GM12875 (cell line): Measurements from ENCODE around the gene DGKH.

Source experiments
- H3K4me3 ChIP-seq: one replicate; pipeline ENCODE4 v1.5.1; 2011; ENCODE audit warnings: low read depth, low read length, control low read depth
- TF ChIP-seq, protein P1 (sequence below): IDR thresholded peaks from 2 replicates; pipeline ENCODE4 v1.5.1; 2011; ENCODE audit warnings: low read depth, mild to moderate bottlenecking, control low read depth, inconsistent platforms, low read length, moderate library complexity, borderline replicate concordance; ENCODE audit not compliant: insufficient read depth

The DGKH gene

DNA sequence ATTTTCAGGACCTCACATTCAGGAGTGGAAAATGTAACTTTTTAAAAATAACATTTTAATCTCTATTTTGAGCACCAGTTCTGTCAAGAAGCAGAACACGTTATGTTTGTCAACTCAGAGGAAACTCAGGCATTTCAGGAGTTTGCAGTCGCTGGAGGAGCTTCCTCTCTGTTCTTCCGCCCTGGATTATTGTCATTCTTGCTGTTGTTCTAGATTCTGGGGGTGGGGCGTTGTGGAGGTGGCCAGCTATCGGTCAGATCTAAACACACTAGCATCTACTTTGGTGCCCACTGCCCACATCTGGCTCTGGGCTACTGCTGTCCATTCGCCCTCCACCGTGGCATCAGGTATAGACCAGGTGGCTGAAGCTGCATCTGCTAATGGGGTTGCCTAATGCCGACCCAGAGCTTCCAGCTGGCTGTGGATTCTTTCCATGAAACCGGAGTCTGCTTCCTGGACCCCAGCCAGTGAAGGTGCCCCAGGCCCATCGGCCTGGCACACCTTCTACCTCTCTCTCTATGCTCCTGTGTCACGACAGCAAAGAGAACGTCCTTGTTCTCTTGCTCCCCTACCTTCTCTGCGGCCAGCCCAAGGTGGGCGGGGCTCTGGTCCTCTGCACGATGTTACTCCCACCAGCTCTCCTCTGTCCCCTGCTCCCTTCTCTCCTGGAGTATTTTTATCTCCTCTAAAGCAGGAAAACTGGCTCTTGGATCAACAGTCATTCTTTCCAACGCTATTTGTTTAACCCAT is 36.7 kb upstream of the DGKH start:
- no peak overlapping the region for H3K4me3 ChIP-seq
- TF ChIP-seq, protein P1, sequence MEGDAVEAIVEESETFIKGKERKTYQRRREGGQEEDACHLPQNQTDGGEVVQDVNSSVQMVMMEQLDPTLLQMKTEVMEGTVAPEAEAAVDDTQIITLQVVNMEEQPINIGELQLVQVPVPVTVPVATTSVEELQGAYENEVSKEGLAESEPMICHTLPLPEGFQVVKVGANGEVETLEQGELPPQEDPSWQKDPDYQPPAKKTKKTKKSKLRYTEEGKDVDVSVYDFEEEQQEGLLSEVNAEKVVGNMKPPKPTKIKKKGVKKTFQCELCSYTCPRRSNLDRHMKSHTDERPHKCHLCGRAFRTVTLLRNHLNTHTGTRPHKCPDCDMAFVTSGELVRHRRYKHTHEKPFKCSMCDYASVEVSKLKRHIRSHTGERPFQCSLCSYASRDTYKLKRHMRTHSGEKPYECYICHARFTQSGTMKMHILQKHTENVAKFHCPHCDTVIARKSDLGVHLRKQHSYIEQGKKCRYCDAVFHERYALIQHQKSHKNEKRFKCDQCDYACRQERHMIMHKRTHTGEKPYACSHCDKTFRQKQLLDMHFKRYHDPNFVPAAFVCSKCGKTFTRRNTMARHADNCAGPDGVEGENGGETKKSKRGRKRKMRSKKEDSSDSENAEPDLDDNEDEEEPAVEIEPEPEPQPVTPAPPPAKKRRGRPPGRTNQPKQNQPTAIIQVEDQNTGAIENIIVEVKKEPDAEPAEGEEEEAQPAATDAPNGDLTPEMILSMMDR: no peak

DNA sequence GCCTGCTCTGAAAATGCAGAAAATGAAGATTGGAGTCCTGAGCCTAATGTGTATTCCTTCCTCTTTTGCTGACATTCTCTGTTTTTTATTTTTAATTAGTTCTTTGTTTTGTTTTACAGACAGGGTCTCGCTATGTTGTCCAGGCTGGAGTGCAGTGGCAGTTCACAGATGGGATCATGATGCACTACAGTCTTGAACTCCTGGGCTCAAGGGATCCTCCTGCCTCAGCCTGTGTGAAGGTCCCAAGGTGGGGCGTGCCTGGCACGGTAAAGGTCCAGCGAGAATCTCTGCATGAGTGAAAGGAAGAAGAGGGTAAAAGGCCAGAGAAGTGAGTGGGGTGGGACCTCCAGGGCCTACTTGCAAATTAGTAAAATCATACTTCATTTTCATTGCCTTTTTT is 34.3 kb upstream of the DGKH start:
- TF ChIP-seq, protein P1: no peak
- no peak overlapping the region for H3K4me3 ChIP-seq

DNA sequence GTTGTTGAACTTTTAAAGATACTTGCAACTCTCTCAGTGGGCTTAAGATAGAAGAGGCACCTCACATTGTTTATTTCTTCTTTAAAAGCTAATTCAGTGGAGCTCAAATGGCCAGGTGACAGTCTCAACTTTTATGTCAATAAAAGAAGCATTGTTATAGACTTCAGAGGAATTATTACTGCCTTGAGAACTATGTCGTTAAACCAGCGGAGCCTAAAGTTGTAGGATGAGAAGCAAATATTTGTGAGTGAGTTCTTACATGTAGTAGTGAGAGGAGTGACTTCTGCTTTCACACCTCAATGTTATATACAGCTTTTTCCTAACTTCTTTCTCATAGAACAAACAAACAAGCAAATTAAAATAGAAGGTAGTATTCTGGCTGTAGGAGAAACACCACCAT is 31.2 kb upstream of the DGKH start:
- TF ChIP-seq, protein P1: no peak
- H3K4me3 ChIP-seq: no peak overlapping the region

DNA sequence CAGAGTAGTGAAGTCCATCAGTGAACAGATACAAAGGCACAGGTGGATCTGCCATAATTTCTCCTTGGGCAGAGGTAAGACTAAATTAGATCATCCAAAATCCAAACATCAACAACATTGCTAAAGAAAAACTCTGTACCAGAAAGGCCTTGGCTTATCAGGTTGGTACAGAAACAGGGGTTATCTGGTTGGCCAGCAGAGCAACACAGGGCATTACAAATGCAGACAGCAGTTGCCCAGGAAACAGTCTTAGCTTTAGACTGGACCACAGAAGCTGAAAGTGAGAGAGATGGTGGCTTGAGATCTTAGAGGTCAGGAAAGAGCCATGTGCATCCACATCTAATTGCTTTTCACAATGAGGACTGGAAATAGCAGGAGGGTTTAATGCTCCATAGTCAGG is 26.6 kb upstream of the DGKH start:
- TF ChIP-seq, protein P1: no peak
- no peak overlapping the region for H3K4me3 ChIP-seq

DNA sequence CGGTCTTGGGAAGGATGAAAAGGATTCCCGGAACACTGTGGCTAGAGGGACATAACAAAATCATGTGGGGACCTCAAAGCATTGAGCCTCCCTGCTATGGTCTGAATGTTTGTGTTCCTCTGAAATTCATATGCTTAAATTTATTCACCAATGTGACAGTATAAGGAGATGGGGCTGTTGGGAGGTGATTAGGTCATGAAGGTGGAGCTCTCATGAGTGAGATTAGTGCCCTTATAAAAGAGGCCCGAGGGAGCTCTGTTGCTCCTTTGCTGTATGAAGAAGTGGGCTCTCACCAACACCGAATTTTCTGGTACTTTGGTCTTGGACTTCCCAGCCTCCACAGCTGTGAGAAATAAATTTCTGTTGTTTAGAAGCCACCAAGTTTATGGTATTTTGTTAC is 26.1 kb upstream of the DGKH start:
- TF ChIP-seq, protein P1: no peak
- H3K4me3 ChIP-seq: no peak overlapping the region

DNA sequence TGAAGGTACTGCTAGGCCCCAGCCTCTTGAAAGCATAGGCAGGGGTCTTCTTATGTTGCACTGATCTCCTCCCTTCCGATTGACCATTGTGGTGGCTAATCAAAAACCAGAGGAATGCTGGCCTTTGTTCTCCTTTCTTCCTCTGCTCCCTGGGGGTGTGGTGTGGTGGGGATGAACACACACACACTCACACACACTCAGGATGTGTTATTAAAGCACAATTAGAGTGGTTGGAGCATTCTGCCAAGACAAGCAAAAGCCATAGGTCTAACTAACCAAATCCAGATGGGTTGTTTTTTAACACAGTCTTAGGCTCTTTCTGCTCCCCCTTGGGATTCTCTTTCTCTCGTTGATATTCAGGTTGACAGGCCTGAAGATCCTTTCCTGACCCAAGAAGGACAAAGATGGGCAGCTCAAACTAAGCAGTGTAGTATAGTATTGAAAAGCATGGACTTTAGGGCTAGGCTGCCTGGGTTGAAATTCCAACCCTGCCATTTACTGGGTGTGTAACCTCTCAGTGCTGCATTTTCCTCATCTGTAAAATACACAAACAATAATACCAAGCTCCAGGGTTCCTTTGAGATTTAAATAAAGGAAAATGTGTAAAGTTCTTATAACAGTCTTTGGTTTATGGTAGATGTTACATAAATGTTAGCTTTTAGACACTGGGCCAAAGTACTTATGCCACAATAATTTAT is 25.5 kb upstream of the DGKH start:
- H3K4me3 ChIP-seq: no peak overlapping the region
- TF ChIP-seq, protein P1: no peak

DNA sequence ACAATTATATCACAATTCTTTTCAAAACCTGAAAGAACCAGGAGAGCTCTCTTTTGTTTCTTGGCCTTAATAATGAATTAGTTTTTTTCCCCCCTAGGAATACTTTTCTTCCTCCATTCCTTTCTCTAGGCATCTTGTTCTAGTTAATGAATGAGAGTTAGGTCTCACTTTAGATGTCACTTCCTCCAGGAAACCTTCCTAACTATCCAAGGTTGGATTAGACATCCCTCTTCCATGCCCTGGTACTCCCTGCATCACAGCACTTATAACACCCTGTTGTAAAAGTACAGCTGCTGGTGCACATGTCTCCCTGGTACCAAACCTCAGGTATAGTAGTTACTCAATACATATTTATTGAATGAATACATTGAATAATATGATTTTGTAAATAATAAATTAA is 21.2 kb upstream of the DGKH start:
- no peak overlapping the region for H3K4me3 ChIP-seq
- TF ChIP-seq, protein P1: no peak
